PC-9 (cell line): ENCODE measurements around the gene SIPA1L2. TPM values are rescaled to one million over a fixed set of nuclear protein-coding genes. Genes with fewer than 3 reads are reported as not detected.

Experiments
- BruUV-seq: library from RNA; stranded (reverse); fragments of 400-500 nt; replicated peaks from 2 replicates; lab custom pipeline; 2021; lab: Mats Ljungman, UMichigan
- CTCF ChIA-PET: fragments of 300-600 bp; sonication (Branson Sonifier 250); formaldehyde crosslinking; loops from one replicate; lab custom pipeline; 2022; ENCODE audit warnings: antibody characterized with exemption; lab: Charles Lee
- POLR2A ChIA-PET: fragments of 300-600 bp; sonication (Branson Sonifier 250); formaldehyde crosslinking; loops from one replicate; lab custom pipeline; 2022; ENCODE audit warnings: antibody characterized with exemption; ENCODE audit not compliant: unreplicated experiment; lab: Charles Lee
- DNase-seq, 2 experiments: peaks; one replicate each; pipeline versions ENCODE4 v3.0.0 to v3.0.0-alpha.2; 2015 to 2022; ENCODE audit warnings: mixed read lengths in 1 of 2
- H2AFZ ChIP-seq: fragments of 200-600 bp; sonication (generic); 2 replicates; pipeline ENCODE4 v1.8.1; 2017; ENCODE audit warnings: antibody characterized with exemption
- H3F3A ChIP-seq: fragments of 200-600 bp; sonication (generic); 2 replicates; pipeline ENCODE4 v1.8.1; 2017; ENCODE audit warnings: antibody characterized with exemption, mild to moderate bottlenecking, low read depth; ENCODE audit not compliant: insufficient read depth
- H3K27ac ChIP-seq: fragments of 200-600 bp; sonication (generic); 2 replicates; pipeline ENCODE4 v1.6.1; 2016; ENCODE audit warnings: mixed run types
- H3K27me3 ChIP-seq: fragments of 200-600 bp; sonication (generic); 2 replicates; pipeline ENCODE4 v1.6.1; 2016; ENCODE audit warnings: low read depth, mixed run types; ENCODE audit not compliant: insufficient read depth
- H3K36me3 ChIP-seq: fragments of 200-600 bp; sonication (generic); 2 replicates; pipeline ENCODE4 v1.6.1; 2016; ENCODE audit warnings: low read depth, mixed run types
- H3K4me1 ChIP-seq: fragments of 200-600 bp; sonication (generic); replicated peaks from 2 replicates; pipeline ENCODE4 v1.6.1; 2016; ENCODE audit warnings: mixed run types; ENCODE audit not compliant: insufficient read depth
- H3K4me2 ChIP-seq: fragments of 200-600 bp; sonication (generic); 2 replicates; pipeline ENCODE4 v1.6.1; 2017; ENCODE audit warnings: mixed run types
- H3K4me3 ChIP-seq: fragments of 200-600 bp; sonication (generic); 2 replicates; pipeline ENCODE4 v1.6.1; 2016; ENCODE audit warnings: mixed run types
- H3K79me2 ChIP-seq: fragments of 200-600 bp; sonication (generic); 2 replicates; pipeline ENCODE4 v1.6.1; 2017; ENCODE audit warnings: low read depth, mixed run types
- H3K9me2 ChIP-seq: fragments of 200-600 bp; sonication (generic); 2 replicates; pipeline ENCODE4 v1.8.1; 2017; ENCODE audit warnings: mild to moderate bottlenecking; ENCODE audit not compliant: insufficient read depth
- H3K9me3 ChIP-seq: fragments of 200-600 bp; sonication (generic); 2 replicates; pipeline ENCODE4 v1.8.1; 2016; ENCODE audit warnings: low read depth; ENCODE audit not compliant: insufficient read depth
- H4K20me1 ChIP-seq: fragments of 200-600 bp; sonication (generic); 2 replicates; pipeline ENCODE4 v1.8.1; 2017; ENCODE audit not compliant: insufficient read depth
- EZH2 ChIP-seq: fragments of 200-600 bp; sonication (generic); IDR thresholded peaks from 2 replicates; pipeline ENCODE4 v1.8.0; 2017; ENCODE audit warnings: antibody characterized with exemption, low read depth
- intact Hi-C: fragments of 100-400 bp; cut with micrococcal nuclease; formaldehyde crosslinking; loops from one replicate; pipeline ENCODE4 v1.10.0; 2022; ENCODE audit not compliant: unreplicated experiment
- total RNA-seq: library from RNA; stranded (reverse); gene quantifications from 2 replicates; pipeline ENCODE4 v1.2.3, GENCODE V29; 2021
- TF ChIP-seq, protein P1 (sequence below): fragments of 200-600 bp; sonication (generic); conservative IDR thresholded peaks from 2 replicates; pipeline ENCODE4 v1.6.1; 2017; ENCODE audit warnings: mixed run types, antibody characterized with exemption, mild to moderate bottlenecking, moderate library complexity

Gene SIPA1L2
- total RNA-seq, 1 experiment from 2014 or later, result not detected

DNA sequence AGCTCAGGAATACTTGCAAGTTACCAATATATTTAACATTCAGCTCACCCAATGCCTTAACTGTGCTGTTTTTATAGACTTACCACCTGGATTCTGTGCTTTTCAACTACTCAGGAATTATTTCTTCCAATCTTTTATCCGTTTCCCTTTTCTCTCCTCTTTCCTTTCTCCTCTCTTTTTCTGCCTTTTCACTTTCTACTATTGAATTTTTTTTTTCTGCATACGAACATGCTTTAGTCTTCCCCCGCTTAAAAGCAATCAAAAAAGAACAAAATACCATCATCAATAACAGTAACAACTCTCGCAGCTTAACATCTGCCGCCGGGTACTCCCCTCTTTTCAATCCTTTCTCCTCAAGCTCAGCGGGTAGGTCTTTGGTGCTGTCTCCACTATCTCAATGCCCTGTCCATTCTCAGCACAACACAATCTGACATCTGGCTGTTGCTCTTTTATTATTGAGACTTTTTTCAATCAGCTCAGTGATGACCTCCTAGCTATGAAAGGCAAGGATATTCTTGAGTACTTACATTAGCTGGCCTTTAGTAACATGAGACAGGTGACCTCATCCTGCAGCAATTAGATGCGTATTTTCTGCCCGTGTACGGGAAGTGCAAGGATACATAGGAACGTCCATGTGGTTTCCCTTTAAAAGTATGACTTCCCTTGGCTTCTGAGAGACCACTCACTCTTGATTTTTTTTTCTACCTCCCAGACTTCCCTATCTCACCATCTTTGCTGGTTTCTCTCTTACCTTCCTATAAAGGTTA lies 40.2 kb upstream of the SIPA1L2 start:
- CTCF ChIA-PET, result no interaction called here
- no peak overlapping the region for H3K4me3 ChIP-seq
- intact Hi-C loops, result no loop called here
- no peaks in the 10 kb centered on the region for H3K9me3 ChIP-seq
- no peaks in the 10 kb centered on the region for H3F3A ChIP-seq
- TF ChIP-seq EZH2, result no peak
- TF ChIP-seq, protein P1, sequence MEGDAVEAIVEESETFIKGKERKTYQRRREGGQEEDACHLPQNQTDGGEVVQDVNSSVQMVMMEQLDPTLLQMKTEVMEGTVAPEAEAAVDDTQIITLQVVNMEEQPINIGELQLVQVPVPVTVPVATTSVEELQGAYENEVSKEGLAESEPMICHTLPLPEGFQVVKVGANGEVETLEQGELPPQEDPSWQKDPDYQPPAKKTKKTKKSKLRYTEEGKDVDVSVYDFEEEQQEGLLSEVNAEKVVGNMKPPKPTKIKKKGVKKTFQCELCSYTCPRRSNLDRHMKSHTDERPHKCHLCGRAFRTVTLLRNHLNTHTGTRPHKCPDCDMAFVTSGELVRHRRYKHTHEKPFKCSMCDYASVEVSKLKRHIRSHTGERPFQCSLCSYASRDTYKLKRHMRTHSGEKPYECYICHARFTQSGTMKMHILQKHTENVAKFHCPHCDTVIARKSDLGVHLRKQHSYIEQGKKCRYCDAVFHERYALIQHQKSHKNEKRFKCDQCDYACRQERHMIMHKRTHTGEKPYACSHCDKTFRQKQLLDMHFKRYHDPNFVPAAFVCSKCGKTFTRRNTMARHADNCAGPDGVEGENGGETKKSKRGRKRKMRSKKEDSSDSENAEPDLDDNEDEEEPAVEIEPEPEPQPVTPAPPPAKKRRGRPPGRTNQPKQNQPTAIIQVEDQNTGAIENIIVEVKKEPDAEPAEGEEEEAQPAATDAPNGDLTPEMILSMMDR, result no peak
- H4K20me1 ChIP-seq, result no peaks in the 10 kb centered on the region
- BruUV-seq, result no TSS peak
- POLR2A ChIA-PET, result no interaction called here
- peak in 1 of 2 experiments; percentile 43 for DNase-seq
- H2AFZ ChIP-seq, result no peak overlapping the region
- peaks cover 3% of the 10 kb centered on the region; the same call in 1 of the 2 replicates for H3K27me3 ChIP-seq
- no peak overlapping the region for H3K27ac ChIP-seq
- no peak overlapping the region for H3K4me2 ChIP-seq
- H3K9me2 ChIP-seq, result 0 out of 2 replicates have a peak, but pooled peaks cover 3% of the 10 kb centered on the region
- 0 out of 2 replicates have a peak, but pooled peaks cover 2% of the 10 kb centered on the region for H3K4me1 ChIP-seq
- no peaks in the 10 kb centered on the region for H3K79me2 ChIP-seq
- no peaks in the 10 kb centered on the region for H3K36me3 ChIP-seq

DNA sequence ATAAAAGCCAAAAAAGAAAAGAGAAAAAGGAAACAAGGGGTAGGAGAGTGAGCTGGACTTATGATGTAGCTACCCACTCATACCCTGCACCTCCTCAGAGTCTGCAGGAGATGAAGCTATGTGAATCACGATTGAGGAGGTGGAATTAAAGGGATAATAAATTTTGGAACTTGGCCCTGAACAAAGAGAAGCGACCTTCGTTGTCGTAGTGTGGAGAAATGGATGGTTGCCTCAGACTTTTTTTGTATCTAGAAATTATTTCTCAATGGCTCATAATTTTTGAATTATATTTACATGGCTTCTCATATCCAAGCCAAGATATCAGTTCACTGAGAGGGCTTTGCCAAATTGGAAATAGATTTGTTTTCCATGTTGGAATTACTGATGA lies 37.8 kb upstream of the SIPA1L2 start:
- H3K9me3 ChIP-seq, result no peaks in the 10 kb centered on the region
- intact Hi-C loops, result no loop called here
- 0 out of 2 replicates have a peak, but pooled peaks cover 4% of the 10 kb centered on the region for H3K4me1 ChIP-seq
- H3K36me3 ChIP-seq, result no peaks in the 10 kb centered on the region
- no peaks in the 10 kb centered on the region for H4K20me1 ChIP-seq
- POLR2A ChIA-PET, result no interaction called here
- 0 out of 2 replicates have a peak, but pooled peaks cover 3% of the 10 kb centered on the region for H3K9me2 ChIP-seq
- CTCF ChIA-PET, result no interaction called here
- DNase-seq, result no peak
- TF ChIP-seq, protein P1, result no peak
- no peak for TF ChIP-seq EZH2
- no peak overlapping the region for H3K4me2 ChIP-seq
- H3F3A ChIP-seq, result no peaks in the 10 kb centered on the region
- no peak overlapping the region for H3K4me3 ChIP-seq
- BruUV-seq, result no TSS peak
- no peak overlapping the region for H2AFZ ChIP-seq
- H3K27ac ChIP-seq, result no peak overlapping the region
- H3K27me3 ChIP-seq, result no peaks in the 10 kb centered on the region
- no peaks in the 10 kb centered on the region for H3K79me2 ChIP-seq

DNA sequence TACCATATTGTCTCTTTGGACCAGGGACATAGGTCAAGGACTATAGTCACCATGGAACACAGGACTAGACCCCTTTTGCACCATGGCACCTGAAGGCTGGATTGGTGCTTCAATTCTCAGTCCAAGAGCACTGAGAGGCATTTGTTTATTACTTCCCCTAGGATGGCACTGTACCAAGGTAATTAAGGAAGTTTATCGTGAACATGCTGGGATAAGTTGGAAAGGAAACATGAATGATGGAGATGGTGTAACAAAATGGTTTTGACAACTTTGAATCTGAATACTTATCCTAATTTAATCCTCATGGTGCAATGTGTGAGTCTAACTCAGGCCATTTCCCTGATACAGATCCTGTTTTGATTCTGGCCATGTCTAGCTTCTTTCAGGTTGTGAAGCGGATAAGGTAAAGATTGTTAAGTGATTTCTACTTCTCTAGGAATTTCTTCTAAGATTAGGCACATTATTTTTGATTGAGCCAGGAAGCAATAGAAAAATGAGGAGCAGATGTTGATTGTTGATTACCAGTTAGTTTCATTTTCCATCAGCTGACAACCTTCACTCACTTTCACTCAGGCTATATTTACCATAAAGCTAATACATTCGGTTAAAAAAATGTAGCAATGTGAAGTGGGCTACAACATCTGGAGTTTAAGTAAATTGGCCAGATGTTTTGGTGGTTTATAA lies 37.3 kb upstream of the SIPA1L2 start:
- H2AFZ ChIP-seq, result no peak overlapping the region
- 0 out of 2 replicates have a peak, but pooled peaks cover 4% of the 10 kb centered on the region for H3K4me1 ChIP-seq
- H3K36me3 ChIP-seq, result no peaks in the 10 kb centered on the region
- H3K9me2 ChIP-seq, result 0 out of 2 replicates have a peak, but pooled peaks cover 3% of the 10 kb centered on the region
- ChIA-PET CTCF (no interaction called here), POLR2A (no interaction called here)
- H3K27ac ChIP-seq, result no peak overlapping the region
- DNase-seq, result no peak
- no peak for TF ChIP-seq EZH2
- TF ChIP-seq, protein P1, result no peak
- no TSS peak for BruUV-seq
- H3K79me2 ChIP-seq, result no peaks in the 10 kb centered on the region
- no peaks in the 10 kb centered on the region for H3F3A ChIP-seq
- intact Hi-C loops, result no loop called here
- no peak overlapping the region for H3K4me3 ChIP-seq
- H3K9me3 ChIP-seq, result no peaks in the 10 kb centered on the region
- no peaks in the 10 kb centered on the region for H4K20me1 ChIP-seq
- no peak overlapping the region for H3K4me2 ChIP-seq
- H3K27me3 ChIP-seq, result no peaks in the 10 kb centered on the region
